ENCODE measurements around the gene AKNA.
"Not testable (repeated sequence)": the region's sequence is repeated elsewhere in the genome, so short reads cannot be mapped to it uniquely, and the experiment has no call there.

The AKNA gene

DNA sequence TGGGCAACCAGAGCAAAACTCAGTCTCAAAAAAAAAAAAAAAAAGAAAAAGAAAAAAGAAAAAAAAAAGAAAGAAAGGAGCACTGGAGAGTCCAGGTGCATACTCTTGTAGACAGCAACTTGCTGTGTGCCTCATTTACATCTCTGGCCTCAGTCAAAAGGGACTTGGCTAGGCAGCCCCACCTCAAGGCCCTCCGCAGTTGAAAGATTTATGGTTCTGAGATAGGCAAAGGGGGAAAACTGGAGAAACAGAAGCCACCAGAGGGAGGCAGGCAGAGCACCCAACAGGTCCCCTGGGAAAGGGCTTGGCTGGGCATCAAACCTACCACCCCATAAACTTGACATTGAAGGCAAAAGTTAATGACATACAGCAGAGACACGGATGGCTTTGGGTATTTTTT, 52.0 kb downstream of the AKNA start:
- no peak for DNase-seq

DNA sequence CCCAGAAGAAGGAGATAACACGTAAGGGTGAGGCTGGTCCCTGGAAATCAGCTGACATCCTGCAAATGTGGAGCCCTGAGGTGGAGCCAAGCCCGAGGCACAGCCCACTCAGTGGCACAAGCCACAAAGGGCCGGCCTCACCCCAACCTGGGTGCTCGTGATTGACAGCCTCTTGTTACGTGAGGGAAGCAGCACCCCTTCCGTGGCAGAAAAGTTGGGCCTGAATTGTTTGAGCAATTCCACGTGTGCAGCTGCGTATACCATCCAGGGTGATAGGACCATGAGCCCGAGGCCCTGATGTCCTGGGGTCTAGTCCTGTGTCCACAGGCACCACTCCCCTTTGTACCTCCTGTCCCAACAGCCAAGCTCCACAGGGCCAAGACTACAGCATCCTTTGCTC, 53.3 kb downstream of the AKNA start:
- DNase-seq = no peak

DNA sequence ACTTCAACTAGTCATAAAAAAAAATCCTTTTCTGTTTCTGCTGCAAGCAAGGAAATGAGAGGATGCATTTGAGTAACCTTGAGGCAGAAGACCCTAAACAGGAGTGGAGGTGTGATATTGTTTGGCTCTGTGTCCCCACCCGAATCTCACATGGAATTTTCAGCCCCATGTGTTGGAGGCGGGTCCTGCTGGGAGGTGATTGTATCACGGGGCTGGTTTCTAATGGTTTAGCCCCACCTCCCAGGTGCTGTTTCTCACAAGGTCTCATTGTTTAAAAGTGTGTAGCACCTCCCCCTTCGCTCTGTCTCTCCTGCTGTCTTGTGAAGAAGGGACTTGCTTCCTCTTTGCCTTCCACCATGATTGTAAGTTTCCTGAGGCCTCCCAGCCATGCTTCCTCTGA, 54.1 kb downstream of the AKNA start:
- not testable (repeated sequence) for DNase-seq

DNA sequence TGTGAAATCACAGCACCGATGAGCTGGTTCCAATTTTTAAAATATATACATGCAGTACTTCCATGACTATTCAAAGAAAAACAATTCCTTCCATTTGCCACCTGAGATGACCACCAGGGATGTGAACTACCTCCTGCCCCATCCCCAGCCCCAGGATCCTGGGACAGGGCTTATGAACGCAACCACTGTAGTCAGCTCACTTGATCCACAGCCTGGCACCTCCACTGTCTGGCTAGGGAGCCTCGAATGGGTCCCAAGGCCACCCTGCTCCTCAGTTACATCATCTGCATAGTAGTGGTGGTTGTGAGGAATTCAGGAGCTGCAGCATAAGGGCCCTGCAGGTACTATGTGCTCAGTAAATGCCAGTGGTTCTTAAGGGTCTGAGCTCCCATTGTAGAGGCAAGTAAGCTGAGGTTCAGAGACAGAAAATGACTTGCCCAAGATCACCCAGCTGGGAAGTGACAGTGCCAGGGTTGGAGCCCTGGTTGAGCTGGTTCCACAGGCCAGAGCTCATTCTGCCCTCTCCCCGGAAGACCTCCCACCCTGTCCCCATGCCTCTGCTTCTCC, 55.2 kb downstream of the AKNA start:
- DNase-seq = not testable (repeated sequence)

DNA sequence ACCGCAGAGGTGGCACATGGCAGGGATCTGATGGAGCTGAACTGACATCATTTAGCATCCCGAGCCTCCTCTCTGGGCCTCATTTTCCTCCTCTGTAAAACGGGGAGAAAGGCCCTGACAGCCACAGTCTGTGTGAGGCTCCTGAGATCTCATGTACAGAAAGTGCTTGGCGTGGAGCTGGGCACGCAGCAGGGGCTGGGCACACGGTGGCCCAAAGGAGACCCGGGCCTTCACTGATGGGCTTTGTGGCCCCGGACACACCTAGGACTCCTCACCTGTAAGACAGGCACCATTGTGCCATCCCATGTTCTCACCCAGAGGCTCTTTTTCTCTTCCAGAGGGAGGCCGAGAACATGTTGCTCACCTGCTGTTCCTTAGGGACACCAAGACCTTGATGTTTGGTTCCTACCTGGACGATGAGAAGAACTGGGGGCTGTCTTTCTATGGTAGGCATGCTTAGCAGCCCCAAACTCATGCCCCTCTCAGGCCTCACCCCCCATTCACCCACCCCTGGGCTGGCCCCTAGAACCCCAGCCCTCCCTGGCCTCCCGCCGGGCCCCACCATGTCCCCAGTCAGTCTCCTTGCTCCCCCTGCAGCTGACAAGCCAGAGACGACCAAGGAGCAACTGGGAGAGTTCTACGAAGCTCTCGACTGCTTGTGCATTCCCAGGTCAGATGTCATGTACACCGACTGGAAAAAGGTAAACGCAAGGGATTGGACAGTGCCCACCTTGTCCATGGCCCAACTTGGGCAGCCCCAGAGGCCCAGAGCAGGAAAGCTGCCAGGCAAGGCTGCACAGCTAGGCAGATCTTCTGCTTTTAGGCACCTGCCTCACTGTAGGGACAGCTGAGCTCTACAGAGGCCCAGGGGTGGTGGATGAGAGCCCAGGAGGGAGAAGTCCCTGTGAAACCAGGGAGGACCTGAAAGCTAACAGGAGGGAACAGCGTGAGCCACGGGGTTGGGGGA, 56.3 kb downstream of the AKNA start:
- not testable (repeated sequence) for DNase-seq

DNA sequence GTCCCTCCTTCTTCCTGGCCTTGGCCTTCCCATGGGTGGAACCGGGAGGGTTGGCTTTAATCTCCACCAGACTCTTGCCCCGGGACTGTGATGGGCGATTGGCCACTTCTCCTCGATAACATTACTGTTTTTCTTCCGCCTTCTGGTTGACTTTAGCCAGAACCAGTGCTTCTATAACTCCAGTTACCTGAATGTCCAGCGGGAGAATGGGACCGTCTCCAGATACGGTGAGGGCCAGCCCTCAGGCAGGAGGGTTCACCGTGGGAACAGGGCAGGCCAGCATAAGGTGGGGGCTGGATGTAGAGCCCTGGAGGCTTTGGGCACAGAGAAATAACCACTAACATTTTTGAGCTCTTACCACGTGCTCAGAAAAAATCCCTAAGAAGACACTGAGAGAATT, 57.1 kb downstream of the AKNA start:
- DNase-seq = no peak

DNA sequence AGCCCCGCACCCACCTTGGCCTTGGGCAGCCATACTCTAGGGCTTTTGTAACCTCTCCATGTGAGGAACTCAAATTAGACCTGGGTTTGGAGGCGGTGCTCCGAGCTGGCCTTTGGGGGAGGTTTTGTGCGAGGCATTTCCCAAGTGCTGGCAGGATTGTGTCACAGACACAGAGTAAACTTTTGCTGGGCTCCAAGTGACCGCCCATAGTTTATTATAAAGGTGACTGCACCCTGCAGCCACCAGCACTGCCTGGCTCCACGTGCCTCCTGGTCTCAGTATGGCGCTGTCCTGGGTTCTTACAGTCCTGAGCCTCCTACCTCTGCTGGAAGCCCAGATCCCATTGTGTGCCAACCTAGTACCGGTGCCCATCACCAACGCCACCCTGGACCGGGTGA, 58.2 kb downstream of the AKNA start, which contains the start of gene ORM2:
TSS of gene ORM2 (plus strand) at position 245 of the 398 bp plus-strand sequence. CDS start at position 281, 36 bp downstream.
- not testable (repeated sequence) for DNase-seq

DNA sequence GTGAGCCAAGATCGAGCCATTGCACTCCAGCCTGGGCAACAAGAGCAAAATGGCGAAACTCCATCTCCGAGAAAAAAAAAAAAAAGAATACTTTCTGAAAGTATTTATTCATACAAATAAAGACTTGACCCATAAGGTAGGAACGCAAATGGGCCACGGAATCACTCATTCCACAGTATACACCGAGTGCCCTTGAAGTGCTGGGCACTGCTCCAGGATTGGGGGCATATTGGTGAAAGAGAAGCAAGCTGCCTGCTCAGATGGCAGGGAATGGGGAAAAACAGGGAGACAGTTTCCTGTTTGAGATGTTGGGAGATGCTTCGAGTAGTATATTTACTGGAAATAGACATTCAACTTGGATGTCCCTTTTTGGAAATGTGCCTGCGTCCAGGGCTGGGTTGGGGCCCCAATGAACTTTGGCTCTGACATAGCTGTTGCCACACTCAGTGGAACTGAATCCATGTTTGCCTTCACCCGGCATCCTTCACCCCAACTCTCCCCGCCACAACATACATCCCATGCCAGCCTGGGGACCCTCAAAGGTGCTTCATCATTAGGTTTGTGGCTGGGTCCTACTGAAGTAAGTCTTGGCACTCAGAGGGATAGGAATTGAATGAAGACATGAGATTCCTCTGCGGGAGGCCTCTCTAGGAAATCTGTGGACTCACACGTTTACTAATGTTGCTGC, 58.7 kb downstream of the AKNA start:
- DNase-seq = not testable (repeated sequence)

DNA sequence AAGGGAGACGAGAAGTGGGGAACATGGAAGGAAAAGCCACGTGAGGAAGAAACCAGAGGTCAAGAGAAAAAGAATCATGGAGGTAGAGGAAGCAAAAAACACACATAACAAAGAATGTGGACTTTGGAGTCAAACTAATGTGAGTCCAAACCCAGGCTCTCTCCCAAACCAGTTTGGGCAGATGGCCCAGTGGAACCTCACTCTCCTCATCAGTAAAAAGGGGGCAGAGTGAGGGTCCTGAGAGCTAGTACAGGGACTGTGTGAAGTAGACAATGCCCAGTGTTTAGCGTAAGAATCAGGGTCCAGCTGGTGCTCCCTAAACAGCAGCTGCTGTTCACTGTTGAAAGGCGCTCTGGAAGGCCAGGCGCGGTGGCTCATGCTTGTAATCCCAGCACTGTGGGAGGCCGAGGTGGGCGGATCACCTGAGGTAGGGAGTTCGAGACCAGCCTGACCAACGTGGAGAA, 59.4 kb downstream of the AKNA start:
- not testable (repeated sequence) for DNase-seq

DNA sequence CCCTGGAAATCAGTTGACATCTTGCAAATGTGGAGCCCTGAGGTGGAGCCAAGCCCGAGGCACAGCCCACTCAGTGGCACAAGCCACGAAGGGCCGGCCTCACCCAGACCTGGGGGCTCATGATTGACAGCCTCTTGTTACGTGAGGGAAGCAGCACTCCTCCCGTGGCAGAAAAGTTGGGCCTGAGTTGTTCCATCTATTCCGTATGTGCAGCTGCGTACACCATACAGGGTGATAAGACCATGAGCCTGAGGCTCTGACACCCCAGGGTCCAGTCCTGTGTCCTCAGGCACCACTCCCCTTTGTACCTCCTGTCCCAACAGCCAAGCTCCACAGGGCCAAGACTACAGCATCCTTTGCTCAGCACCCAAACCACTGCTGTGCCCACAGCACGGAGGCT, 60.0 kb downstream of the AKNA start:
- DNase-seq = no peak

DNA sequence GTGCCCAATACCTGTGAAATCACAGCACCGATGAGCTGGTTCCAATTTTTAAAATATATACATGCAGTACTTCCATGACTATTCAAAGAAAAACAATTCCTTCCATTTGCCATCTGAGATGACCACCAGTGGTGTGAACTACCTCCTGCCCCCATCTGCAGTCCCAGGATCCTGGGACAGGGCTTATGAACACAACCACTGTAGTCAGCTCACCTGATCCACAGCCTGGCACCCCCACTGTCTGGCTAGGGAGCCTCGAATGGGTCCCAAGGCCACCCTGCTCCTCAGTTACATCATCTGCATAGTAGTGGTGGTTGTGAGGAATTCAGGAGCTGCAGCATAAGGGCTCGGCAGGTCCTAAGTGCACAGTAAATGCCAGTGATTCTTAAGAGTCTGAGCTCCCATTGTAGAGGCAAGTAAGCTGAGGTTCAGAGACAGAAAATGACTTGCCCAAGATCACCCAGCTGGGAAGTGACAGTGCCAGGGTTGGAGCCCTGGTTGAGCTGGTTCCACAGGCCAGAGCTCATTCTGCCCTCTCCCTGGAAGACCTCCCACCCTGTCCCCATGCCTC, 62.0 kb downstream of the AKNA start:
- not testable (repeated sequence) for DNase-seq

DNA sequence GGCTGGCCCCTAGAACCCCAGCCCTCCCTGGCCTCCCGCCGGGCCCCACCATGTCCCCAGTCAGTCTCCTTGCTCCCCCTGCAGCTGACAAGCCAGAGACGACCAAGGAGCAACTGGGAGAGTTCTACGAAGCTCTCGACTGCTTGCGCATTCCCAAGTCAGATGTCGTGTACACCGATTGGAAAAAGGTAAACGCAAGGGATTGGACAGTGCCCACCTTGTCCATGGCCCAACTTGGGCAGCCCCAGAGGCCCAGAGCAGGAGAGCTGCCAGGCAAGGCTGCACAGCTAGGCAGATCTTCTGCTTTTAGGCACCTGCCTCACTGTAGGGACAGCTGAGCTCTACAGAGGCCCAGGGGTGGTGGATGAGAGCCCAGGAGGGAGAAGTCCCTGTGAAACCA, 62.8 kb downstream of the AKNA start:
- DNase-seq = not testable (repeated sequence)

DNA sequence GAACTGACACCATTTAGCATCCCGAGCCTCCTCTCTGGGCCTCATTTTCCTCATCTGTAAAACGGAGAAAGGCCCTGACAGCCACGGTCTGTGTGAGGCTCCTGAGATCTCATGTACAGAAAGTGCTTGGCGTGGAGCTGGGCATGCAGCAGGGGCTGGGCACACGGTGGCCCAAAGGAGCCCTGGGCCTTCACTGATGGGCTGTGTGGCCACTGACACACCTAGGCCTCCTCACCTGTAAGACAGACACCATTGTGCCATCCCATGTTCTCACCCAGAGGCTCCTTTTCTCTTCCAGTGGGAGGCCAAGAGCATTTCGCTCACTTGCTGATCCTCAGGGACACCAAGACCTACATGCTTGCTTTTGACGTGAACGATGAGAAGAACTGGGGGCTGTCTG, 63.3 kb downstream of the AKNA start:
- no peak for DNase-seq

DNA sequence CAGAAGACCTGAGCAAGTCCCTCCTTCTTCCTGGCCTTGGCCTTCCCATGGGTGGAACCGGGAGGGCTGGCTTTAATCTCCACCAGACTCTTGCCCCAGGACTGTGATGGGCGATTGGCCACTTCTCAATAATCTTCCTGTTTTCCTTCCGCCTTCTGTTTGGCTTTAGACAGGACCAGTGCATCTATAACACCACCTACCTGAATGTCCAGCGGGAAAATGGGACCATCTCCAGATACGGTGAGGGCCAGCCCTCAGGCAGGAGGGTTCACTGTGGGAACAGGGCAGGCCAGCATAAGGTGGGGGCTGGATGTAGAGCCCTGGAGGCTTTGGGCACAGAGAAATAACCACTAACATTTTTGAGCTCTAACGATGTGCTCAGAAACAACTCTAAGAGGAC, 63.9 kb downstream of the AKNA start:
- DNase-seq = not testable (repeated sequence)

DNA sequence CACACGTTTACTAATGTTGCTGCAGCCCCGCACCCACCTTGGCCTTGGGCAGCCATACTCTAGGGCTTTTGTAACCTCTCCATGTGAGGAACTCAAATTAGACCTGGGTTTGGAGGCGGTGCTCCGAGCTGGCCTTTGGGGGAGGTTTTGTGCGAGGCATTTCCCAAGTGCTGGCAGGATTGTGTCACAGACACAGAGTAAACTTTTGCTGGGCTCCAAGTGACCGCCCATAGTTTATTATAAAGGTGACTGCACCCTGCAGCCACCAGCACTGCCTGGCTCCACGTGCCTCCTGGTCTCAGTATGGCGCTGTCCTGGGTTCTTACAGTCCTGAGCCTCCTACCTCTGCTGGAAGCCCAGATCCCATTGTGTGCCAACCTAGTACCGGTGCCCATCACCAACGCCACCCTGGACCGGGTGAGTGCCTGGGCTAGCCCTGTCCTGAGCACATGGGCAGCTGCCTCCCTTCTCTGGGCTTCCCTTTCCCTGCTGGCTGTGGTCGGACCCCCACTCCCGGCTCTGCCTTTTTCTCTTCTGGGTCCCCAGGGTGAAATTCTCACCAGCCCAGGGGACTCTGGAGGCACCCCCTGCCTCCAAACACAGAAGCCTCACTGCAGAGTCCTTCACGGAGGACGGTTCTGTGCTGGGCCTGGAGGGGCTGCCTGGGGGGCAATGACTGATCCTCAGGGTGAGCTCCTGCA, 64.8 kb downstream of the AKNA start, which contains the start of gene ORM1:
TSS of gene ORM1 (plus strand) at position 268 of the 701 bp plus-strand sequence. CDS start at position 304, 36 bp downstream.
- not testable (repeated sequence) for DNase-seq

DNA sequence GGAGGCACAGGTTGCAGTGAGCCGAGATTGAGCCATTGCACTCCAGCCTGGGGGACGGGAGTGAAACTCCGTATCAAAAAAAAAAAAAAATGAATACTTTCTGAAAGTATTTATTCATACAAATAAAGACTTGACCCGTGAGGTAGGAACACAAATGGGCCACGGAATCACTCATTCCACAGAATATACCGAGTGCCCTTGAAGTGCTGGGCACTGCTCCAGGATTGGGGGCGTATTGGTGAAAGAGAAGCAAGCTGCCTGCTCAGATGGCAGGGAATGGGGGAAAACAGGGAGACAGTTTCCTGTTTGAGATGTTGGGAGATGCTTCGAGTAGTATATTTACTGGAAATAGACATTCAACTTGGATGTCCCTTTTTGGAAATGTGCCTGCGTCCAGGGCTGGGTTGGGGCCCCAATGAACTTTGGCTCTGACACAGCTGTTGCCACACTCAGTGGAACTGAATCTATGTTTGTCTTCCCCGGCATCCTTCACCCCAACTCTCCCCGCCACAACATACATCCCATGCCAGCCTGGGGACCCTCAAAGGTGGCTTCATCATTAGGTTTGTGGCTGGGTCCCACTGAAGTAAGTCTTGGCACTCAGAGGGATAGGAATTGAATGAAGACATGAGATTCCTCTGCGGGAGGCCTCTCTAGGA, 65.5 kb downstream of the AKNA start:
- not testable (repeated sequence) for DNase-seq

DNA sequence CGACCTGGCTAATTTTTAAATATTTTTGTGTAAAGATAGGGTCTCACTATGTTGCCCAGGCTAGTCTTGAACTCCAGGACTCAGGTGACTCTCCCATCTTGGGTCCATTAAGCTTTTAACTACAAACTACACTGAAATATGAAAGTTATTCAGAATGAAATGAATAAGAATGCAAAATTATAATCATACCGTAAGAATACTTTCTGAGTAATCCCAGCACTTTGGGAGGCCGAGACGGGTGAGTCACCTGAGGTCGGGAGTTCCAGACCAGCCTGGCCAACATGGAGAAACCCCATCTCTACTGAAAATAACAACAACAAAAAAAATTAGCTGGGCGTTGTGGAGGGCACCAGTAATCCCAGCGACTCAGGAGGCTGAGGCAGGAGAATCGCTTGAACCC, 66.0 kb downstream of the AKNA start:
- DNase-seq = no peak

DNA sequence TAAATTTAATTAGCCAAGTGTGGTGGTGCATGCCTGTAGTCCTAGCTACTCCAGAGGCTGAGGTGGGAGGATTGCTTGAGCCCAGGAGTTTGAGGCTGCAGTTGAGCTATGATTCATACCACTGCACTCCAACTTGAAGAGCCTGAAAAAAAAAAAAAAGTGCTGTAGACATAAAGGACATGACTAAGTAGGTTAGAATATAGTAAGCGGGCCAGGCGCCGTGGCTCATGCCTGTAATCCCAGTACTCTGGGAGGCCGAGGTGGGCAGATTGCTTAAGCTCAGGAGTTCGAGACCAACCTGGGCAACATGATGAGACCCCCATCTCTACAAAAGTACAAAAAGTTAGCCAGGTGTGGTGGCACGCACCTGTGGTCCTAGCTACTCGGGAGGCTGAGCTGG, 67.1 kb downstream of the AKNA start:
- not testable (repeated sequence) for DNase-seq

DNA sequence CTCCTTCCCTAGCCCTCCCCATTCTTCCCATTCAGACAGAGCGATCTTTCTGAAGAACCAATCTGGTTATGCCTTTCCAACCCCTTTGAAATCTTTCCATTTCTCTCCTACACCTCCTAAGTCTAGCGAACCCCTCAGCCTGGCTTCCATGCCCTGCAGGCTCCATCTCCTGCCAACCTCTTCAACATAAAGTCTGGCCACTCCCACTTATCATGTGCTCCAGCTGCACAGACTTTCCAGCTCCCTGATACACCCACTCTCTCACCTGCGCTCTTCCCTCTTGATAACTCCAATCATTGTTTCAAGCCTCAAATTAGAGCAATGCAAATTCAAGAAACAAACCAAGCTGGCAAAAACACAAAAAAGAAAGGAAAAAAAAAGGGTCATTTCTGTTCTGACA, 68.6 kb downstream of the AKNA start:
- DNase-seq = no peak

DNA sequence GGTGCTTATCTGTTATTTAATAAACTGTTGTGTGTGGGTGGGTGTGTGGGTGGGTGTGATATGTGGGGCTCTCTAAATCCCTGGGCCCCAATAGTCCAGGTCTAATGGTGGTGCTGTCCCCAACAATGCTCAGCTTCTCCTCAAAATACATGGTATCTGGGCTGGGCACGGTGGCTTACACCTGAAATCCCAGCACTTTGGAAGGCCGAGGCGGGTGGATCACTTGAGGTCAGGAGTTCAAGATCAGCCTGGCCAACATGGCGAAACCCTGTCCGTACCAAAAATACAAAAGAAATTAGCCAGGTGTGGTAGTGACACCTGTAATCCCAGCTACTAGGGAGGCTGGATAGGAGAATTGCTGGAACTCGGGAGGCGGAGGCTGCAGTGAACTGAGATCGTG, 69.4 kb downstream of the AKNA start:
- DNase-seq = no peak

DNA sequence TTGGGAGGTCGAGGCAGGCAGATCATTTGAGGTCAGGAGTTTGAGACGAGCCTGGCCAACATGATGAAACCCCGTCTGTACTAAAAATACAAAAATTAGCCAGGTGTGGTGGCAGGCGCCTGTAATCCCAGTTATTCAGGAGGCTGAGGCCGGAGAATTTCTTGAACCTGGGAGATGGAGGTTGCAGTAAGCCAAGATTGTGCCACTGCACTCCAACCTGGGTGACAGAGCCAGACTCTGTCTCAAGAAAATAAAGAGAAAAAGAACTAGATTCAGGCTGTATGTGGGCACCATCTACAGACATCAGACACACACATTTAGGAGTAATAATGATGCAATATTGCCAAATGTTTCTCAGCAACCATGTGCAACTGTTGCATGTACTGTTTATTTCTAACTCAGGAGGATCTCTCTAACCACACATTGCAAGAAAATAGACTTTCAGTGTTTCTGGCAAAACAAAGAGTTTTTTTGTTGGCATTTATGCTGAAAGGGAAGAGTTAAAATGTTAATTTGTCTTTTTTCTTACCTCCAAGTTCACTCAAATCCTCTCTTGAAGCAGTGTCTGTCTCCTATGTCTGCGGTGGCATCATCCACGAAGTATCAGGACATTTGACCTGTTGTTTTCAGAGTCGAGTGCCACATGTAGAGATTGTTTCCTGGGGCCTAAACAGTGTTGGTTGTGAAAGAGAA, 70.0 kb downstream of the AKNA start:
- DNase-seq = no peak

All from midbrain (tissue), 1 donor.